ENCODE measurements around the gene IRF2BP2. TPM values are rescaled to one million over a fixed set of nuclear protein-coding genes. Genes with fewer than 3 reads are reported as not detected.
A peak's percentile ranks its signal among the peaks of the same experiment; 100 is the strongest.

IRF2BP2 gene
- 100 to 1,000 TPM in 1 of 4 donors, 10 to 100 TPM in 3; 82.7 to 120 (median 93.3) TPM for total RNA-seq

GRCh38 chr1:234610061-234610665 lies at the start of gene IRF2BP2:
TSS of gene IRF2BP2 (minus strand) at chr1:234610178. CDS start at chr1:234609494, 684 bp downstream.
- WGBS, 2 donors (ENCODE audit: low coverage in 1 of 2) = 0 to 1% methylated on average over 5 to 40 of the region's 62 CpGs
- intact Hi-C loops (cut with DNase I; ENCODE audit: low total_unique reads) = loop anchor here (2.0 to 10.0 kb wide), 5 partner anchors 75 to 472 kb away; no protein-coding TSS in a partner anchor

GRCh38 chr1:234659538-234659937 lies 49.6 kb upstream of the IRF2BP2 start:
- WGBS, 2 donors (ENCODE audit: low coverage in 1 of 2) = 83 to 90% methylated on average over 7 to 9 of the region's 9 CpGs
- Histone ChIP-seq H3K9me3 (no peaks in the 10 kb centered on the region), H3K27me3 (no peaks in the 10 kb centered on the region), H3K4me3 (no peak overlapping the region), H3K27ac (no peak overlapping the region), H3K4me1 (peaks cover 0 to 17% (median 9%) of the 10 kb centered on the region in 4 donors), H3K36me3 (no peaks in the 10 kb centered on the region)
- intact Hi-C loops (cut with DNase I; ENCODE audit: low total_unique reads) (no loop called here), in situ Hi-C loops (cut with MboI; ENCODE audit: low pct_ligation_motif_present in 1 of 4, low pct_unique_long_range_greater_than_20kb in 1 of 4, low sequenced_read_pairs in 3 of 4) (no loop called here)
- DNase-seq = no peak
- no peak for TF ChIP-seq CTCF (IDR thresholded peaks at IDR 0.05)

More at GRCh38 chr1:234610061-234610665, at the start of gene IRF2BP2:
- peak within 1 kb of the TSS; percentile 79 to 91 (median 84) for H3K4me3 ChIP-seq
- H3K27me3 ChIP-seq = no peaks in the 10 kb centered on the region
- H3K27ac ChIP-seq = peak within 1 kb of the TSS; percentile 99 to 100 (median 100)
- in situ Hi-C loops (cut with MboI; ENCODE audit: low pct_ligation_motif_present in 1 of 4, low pct_unique_long_range_greater_than_20kb in 1 of 4, low sequenced_read_pairs in 3 of 4) = loop anchor here in 3 of 4 donors (5.0 to 25.0 kb wide), 6 partner anchors 107 to 472 kb away; no protein-coding TSS in a partner anchor
- H3K4me1 ChIP-seq = peaks cover 29 to 40% (median 34%) of the 10 kb centered on the region in 4 donors
- DNase-seq = peak; percentile 86
- H3K36me3 ChIP-seq = peaks cover 0 to 23% (median 5%) of the 10 kb centered on the region in 4 donors
- no peak for TF ChIP-seq EP300 (IDR thresholded peaks at IDR 0.05; ENCODE audit: low read depth)
- TF ChIP-seq CTCF (IDR thresholded peaks at IDR 0.05) = peak in 1 of 5 experiments; percentile 13
- peak; percentile 86 for TF ChIP-seq POLR2A (IDR thresholded peaks at IDR 0.05)
- peak; percentile 96 to 99 (median 96) for TF ChIP-seq POLR2AphosphoS5 (IDR thresholded peaks at IDR 0.05)
- no peaks in the 10 kb centered on the region for H3K9me3 ChIP-seq

- Histone ChIP-seq H3K4me3 (no peak overlapping the region), H3K4me1 (peaks cover 0 to 17% (median 9%) of the 10 kb centered on the region in 4 donors), H3K9me3 (no peaks in the 10 kb centered on the region), H3K27me3 (no peaks in the 10 kb centered on the region), H3K27ac (peak overlapping the region in 1 of 4 donors; percentile 38), H3K36me3 (no peaks in the 10 kb centered on the region)
- peak; percentile 18 for DNase-seq
- WGBS, 2 donors (ENCODE audit: low coverage in 1 of 2) = 87% methylated on average over 3 of the region's 3 CpGs; no CpG with 5 or more reads in 1 of the 2 donors
- in situ Hi-C loops (cut with MboI; ENCODE audit: low pct_ligation_motif_present in 1 of 4, low pct_unique_long_range_greater_than_20kb in 1 of 4, low sequenced_read_pairs in 3 of 4) (no loop called here), intact Hi-C loops (cut with DNase I; ENCODE audit: low total_unique reads) (no loop called here)
- no peak for TF ChIP-seq POLR2AphosphoS5 (IDR thresholded peaks at IDR 0.05)
- no peak for TF ChIP-seq CTCF (IDR thresholded peaks at IDR 0.05)
- TF ChIP-seq POLR2A (IDR thresholded peaks at IDR 0.05) = no peak
These were observed 48.2 kb upstream of the IRF2BP2 start for GRCh38 chr1:234658138-234658537.

- no peaks in the 10 kb centered on the region for H3K36me3 ChIP-seq
- H3K27me3 ChIP-seq = no peaks in the 10 kb centered on the region
- 51 to 59% methylated on average over 10 to 12 of the region's 12 CpGs for whole genome bisulfite sequencing, 2 donors (ENCODE audit: low coverage in 1 of 2)
- peak; percentile 22 for DNase-seq
- H3K9me3 ChIP-seq = no peaks in the 10 kb centered on the region
- H3K4me3 ChIP-seq = no peak overlapping the region
- H3K4me1 ChIP-seq = peaks cover 0 to 17% (median 9%) of the 10 kb centered on the region in 4 donors
- intact Hi-C loops (cut with DNase I; ENCODE audit: low total_unique reads) (no loop called here), in situ Hi-C loops (cut with MboI; ENCODE audit: low pct_ligation_motif_present in 1 of 4, low pct_unique_long_range_greater_than_20kb in 1 of 4, low sequenced_read_pairs in 3 of 4) (no loop called here)
- TF ChIP-seq POLR2AphosphoS5 (IDR thresholded peaks at IDR 0.05) = no peak
- TF ChIP-seq CTCF (IDR thresholded peaks at IDR 0.05) = no peak
- no peak for TF ChIP-seq EP300 (IDR thresholded peaks at IDR 0.05; ENCODE audit: low read depth)
- TF ChIP-seq POLR2A (IDR thresholded peaks at IDR 0.05) = no peak
- peak overlapping the region in 3 of 4 donors; percentile 17 to 38 (median 23) for H3K27ac ChIP-seq
These were observed 47.1 kb upstream of the IRF2BP2 start for GRCh38 chr1:234656944-234657654.

Measured in transverse colon (tissue), 4 donors.